Activated T-helper 1 cell treated with anti-CD3 and anti-CD28 coated beads, Interleukin-2, amount 50 U/mL, for 16 hours (primary cell): ENCODE data around the gene HTR2A.

ENCODE experiments used
- DNase-seq, 2 donors: peaks; one replicate each; pipeline ENCODE4 v3.0.0-alpha.2; 2020; ENCODE audit warnings: low read depth in 1 of 2, low spot score in 1 of 2

Gene HTR2A

GRCh38 chr13:46871557-46871956 lies 25.3 kb downstream of the HTR2A start:
- no peak for DNase-seq

GRCh38 chr13:46868091-46868490 lies 28.8 kb downstream of the HTR2A start:
- DNase-seq, result no peak

- no peak for DNase-seq
Observed at GRCh38 chr13:46866150-46866549, 30.7 kb downstream of the HTR2A start.

DNA sequence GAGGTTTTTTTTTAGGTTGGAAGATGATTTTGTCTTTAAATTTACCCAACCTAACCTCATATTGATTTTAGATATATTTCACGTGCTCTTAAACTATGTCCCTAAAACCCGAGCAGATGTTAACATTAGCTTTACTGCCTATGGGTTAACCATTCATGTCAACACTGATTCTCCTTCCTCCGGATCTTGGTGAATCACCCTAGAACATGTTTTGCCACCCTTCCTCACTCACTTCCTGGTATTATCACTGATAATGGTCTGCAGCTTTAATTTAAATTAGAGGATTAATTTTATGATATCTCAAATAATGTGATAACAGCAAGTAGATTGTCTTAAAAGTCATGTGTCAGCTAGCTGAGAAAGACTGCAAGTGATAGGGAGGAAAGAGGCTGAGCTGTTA lies 31.9 kb downstream of the HTR2A start:
- DNase-seq, result no peak

GRCh38 chr13:46861959-46862358 lies 34.9 kb downstream of the HTR2A start:
- no peak for DNase-seq

GRCh38 chr13:46860722-46861121 lies 36.1 kb downstream of the HTR2A start:
- DNase-seq, result no peak

DNA sequence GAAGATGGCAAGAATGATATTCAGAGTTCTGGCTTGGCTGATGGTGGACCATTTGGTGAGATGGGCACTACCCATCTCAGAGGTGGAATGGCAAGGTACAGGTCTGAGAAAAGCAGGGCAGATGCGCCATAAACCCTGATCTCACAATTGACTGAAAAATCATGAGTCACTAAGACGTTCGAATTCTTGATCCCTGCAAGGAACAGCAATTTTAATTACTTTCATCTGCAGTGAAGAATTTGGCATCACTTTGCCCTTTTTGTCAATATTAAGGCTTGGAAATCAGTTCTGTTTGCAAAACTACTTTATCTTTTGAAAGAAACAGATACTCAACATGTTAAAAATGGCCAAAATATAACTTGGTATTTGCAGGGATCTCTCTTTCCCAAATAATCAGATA lies 38.1 kb downstream of the HTR2A start:
- no peak for DNase-seq

- DNase-seq, result no peak
Observed at GRCh38 chr13:46858163-46858562, 38.7 kb downstream of the HTR2A start.

- no peak for DNase-seq
Observed at GRCh38 chr13:46855664-46856063, 41.2 kb downstream of the HTR2A start.

GRCh38 chr13:46855166-46855565 lies 41.7 kb downstream of the HTR2A start:
- DNase-seq, result no peak

GRCh38 chr13:46852168-46852567 lies 44.7 kb downstream of the HTR2A start:
- no peak for DNase-seq

- DNase-seq, result no peak
Observed at GRCh38 chr13:46850214-46850613, 46.6 kb downstream of the HTR2A start.

DNA sequence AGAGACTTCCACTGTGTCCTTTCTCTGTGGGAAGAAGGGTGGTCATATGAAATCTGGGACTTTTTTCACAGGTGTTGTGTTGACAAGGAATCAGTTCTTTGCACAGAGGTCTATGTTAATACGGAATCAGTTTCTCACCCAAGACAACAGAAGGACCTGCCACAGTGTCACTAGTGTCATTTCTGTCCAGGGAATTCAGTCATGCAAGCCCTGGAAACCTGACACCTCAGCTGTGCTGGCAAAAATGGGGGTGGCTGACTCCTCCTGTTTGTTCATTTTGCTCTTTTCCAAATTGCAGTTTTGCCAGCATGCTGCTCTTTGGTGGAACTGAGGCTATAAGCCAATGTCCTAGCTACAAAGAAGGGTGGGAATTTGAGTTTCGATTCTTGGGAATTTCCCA lies 50.1 kb downstream of the HTR2A start:
- DNase-seq, result no peak

GRCh38 chr13:46845146-46845545 lies 51.7 kb downstream of the HTR2A start:
- no peak for DNase-seq

DNA sequence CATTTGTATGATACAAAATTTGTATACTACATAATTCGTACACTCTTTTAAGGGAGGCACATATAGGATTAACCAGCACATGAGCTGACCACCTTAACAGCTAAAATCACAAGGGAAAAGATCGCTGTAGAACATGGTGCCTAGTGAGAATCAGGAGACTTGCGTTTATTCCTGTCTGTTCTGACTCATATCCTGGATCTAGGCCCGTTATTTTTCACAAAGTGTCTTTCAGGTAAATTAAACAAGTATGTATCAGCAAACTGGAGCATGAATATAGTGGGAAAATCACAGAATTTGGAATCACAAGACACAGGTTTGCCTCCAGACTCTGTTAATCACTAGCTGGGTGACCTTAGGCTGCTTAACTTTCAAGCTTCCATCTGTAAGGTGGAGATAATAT lies 52.4 kb downstream of the HTR2A start:
- DNase-seq, result no peak

- no peak for DNase-seq
Observed at GRCh38 chr13:46839399-46839798, 57.5 kb downstream of the HTR2A start.

DNA sequence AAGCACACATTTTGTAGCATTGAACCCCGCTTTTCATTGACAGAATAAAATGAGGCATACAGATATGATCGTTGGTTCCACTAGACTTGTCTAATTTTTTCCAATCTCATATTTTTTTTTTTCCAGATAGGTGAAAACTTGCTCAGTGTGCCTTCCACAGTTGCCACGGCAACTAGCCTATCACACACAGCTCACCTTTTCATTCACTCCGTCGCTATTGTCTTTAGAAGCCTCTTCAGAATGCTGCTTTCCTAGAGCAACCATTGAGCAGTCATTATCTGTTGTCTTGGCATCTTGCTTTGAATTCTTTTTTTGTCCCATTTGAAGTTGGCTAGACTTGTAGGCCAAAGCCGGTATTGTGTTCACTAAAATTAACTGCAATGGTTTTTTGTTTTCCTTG lies 62.2 kb downstream of the HTR2A start:
- DNase-seq, result no peak

DNA sequence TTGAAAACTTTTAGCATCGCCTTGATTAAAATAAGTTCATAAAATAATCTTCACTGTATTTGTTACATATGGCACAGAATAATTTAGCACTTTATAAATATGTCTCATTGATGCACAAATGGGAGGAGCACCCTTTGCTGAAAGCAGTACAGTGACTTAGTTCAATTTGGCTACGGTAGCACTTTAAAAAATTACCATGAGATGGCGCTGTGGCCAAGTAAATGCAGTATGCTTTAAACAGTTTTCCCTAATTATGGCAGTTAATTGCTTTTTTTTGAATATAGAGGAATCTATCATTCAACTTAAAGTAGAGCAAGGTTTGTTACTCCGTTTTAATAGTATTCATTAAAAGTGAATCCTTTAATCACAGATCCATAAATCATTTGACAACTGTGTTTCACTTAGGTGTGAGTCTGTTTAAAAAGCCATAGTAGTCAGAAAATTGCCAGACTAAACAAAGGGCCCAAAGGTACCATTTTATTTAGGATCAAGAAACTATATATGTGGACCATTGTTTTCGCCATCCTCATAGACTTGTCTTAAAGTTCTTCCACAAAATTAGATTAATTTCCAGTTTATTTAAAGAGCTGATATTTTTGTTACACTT lies 65.2 kb downstream of the HTR2A start:
- DNase-seq, result no peak

DNA sequence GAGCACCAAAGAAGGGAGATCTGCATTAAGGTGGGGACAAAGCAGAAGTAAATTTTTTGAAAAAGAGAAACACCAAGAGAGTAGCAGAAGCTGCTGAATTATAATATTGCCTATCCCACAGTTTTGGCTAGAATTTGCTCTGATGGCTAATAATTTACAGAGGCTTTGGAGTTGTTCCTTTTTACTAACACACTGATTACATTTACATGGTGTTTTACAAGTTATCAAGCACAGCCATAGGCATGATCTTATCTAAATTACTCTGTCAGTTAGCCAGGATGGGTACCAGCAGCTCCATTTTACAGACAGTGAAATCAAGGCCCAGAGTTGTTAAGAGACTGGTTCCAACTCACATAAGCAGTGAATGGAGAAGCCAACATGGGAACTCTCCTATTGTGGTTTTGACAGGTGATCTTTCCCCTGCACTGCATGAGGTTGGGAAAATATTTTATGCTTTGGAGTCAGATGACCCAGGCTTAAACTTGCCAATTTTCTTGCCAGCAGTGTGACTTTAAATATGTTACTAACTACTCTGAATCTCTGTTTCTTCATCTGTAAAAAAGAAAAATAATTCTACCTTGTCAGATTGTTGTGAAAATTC lies 66.3 kb downstream of the HTR2A start:
- no peak for DNase-seq

GRCh38 chr13:46822551-46822950 lies 74.3 kb downstream of the HTR2A start:
- DNase-seq, result no peak

GRCh38 chr13:46817838-46818476 lies 78.9 kb downstream of the HTR2A start:
- DNase-seq, result no peak

DNA sequence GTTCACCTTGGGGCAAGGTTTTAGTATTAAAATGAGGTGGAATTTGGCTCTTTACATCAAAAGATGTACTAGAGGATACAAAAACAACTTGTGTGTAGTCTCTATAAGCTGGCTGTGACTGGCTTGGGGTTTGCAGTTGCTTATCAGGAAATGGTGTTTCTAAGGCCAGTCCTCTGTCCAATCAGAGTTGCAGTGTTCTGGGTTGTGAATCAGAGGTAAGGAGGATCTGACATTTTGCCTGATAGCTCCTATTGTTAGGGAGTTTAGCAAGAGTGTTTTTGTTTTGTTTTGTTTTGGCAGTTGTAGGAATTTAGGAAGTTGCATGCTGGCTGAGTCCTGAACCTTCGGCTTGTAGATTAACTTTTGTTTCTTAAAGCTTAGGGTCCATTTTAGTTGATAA lies 79.8 kb downstream of the HTR2A start:
- DNase-seq, result no peak

DNA sequence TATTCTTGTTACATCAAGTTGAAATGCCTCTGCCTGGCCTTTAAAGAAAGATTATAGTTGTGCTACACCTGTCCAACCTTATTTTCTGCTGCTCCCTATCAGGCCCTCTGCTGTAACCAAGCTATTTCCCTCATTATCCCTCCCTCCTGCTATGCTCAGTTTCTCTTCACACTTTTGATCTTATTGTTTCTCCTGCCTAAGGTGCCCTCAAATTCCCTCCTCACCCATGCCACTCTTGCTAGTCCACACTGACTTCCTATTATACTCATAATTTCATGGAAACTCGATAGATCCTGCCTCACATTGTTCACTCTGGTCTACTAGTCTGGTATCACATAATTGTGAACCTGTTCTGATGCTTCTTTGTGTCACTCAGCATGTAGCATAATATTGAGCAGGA lies 80.5 kb downstream of the HTR2A start:
- no peak for DNase-seq
